Liver (tissue), 9 donors: ENCODE results near the gene DNM3. TPM values are rescaled to one million over a fixed set of nuclear protein-coding genes. Genes with fewer than 3 reads are reported as not detected.

Experiments used
- DNase-seq: peaks from one replicate; pipeline ENCODE4 v3.0.0-alpha.2; 2017; ENCODE audit warnings: low spot score
- H3K27ac ChIP-seq, 2 donors: one replicate each; pipeline ENCODE4 v1.7.0; 2013; ENCODE audit warnings: inconsistent platforms in 2 of 2, low read length in 2 of 2, control low read depth in 1 of 2, low read depth in 1 of 2, mild to moderate bottlenecking in 1 of 2
- H3K27me3 ChIP-seq, 4 donors: one replicate each; pipeline versions ENCODE4 v1.6.1 to v1.7.0; 2013; ENCODE audit warnings: low read length in 3 of 4, inconsistent platforms in 1 of 4, mild to moderate bottlenecking in 1 of 4, moderate library complexity in 1 of 4; ENCODE audit not compliant: control insufficient read depth in 4 of 4, insufficient read depth in 4 of 4
- H3K36me3 ChIP-seq, 4 donors: one replicate each; pipeline versions ENCODE4 v1.6.1 to v1.7.0; 2013; ENCODE audit warnings: low read length in 3 of 4, mild to moderate bottlenecking in 3 of 4, low read depth in 1 of 4, moderate library complexity in 1 of 4; ENCODE audit not compliant: control insufficient read depth in 4 of 4, insufficient read depth in 3 of 4
- H3K4me1 ChIP-seq, 4 donors: one replicate each; pipeline versions ENCODE4 v1.6.1 to v1.7.0; 2013; ENCODE audit warnings: low read length in 3 of 4, mild to moderate bottlenecking in 3 of 4, moderate library complexity in 1 of 4; ENCODE audit not compliant: control insufficient read depth in 4 of 4, insufficient read depth in 4 of 4
- H3K4me3 ChIP-seq, 3 donors: one replicate each; pipeline versions ENCODE4 v1.6.1 to v1.7.0; 2013; ENCODE audit warnings: low read length in 3 of 3, control low read depth in 1 of 3, low read depth in 1 of 3, mild to moderate bottlenecking in 1 of 3
- H3K9ac ChIP-seq, 2 donors: one replicate each; pipeline ENCODE4 v1.7.0; 2013; ENCODE audit warnings: low read length in 2 of 2, mild to moderate bottlenecking in 2 of 2, moderate library complexity in 2 of 2, control low read depth in 1 of 2, low read depth in 1 of 2
- H3K9me3 ChIP-seq, 4 donors: one replicate each; pipeline versions ENCODE4 v1.6.1 to v1.7.0; 2013; ENCODE audit warnings: low read length in 3 of 4; ENCODE audit not compliant: control insufficient read depth in 4 of 4
- ATF3 ChIP-seq: IDR thresholded peaks from 2 replicates; pipeline ENCODE4 v1.6.1; 2016; ENCODE audit warnings: antibody characterized with exemption
- FOXA1 ChIP-seq: IDR thresholded peaks from 2 replicates; pipeline ENCODE4 v1.6.1; 2016; ENCODE audit warnings: antibody characterized with exemption
- GABPA ChIP-seq, 2 donors: IDR thresholded peaks in 1 of 2; conservative IDR thresholded peaks in 1 of 2; 2 replicates each; pipeline ENCODE4 v1.6.1; 2016; ENCODE audit warnings: antibody characterized with exemption in 2 of 2, mild to moderate bottlenecking in 1 of 2, moderate library complexity in 1 of 2
- HNF4A ChIP-seq, 2 donors: conservative IDR thresholded peaks; 2 replicates each; pipeline ENCODE4 v1.6.1; 2016; ENCODE audit warnings: antibody characterized with exemption in 2 of 2, mild to moderate bottlenecking in 2 of 2
- JUND ChIP-seq, 2 donors: IDR thresholded peaks; 2 replicates each; pipeline ENCODE4 v1.6.1; 2016; ENCODE audit warnings: antibody characterized with exemption in 2 of 2
- MAX ChIP-seq: IDR thresholded peaks from 2 replicates; pipeline ENCODE4 v1.6.1; 2016; ENCODE audit warnings: antibody characterized with exemption
- NR2F2 ChIP-seq: IDR thresholded peaks from 2 replicates; pipeline ENCODE4 v1.6.1; 2016; ENCODE audit warnings: antibody characterized with exemption
- RXRA ChIP-seq, 2 donors: IDR thresholded peaks; 2 replicates each; pipeline ENCODE4 v1.6.1; 2017 to 2018; ENCODE audit warnings: antibody characterized with exemption in 2 of 2, mild to moderate bottlenecking in 1 of 2
- SP1 ChIP-seq: IDR thresholded peaks from 2 replicates; pipeline ENCODE4 v1.6.1; 2018; ENCODE audit warnings: antibody characterized with exemption, mild to moderate bottlenecking
- TAF1 ChIP-seq: conservative IDR thresholded peaks from 2 replicates; pipeline ENCODE4 v1.6.1; 2016; ENCODE audit warnings: antibody characterized with exemption, mild to moderate bottlenecking
- YY1 ChIP-seq: IDR thresholded peaks from 2 replicates; pipeline ENCODE4 v1.6.1; 2016; ENCODE audit warnings: antibody characterized with exemption, mild to moderate bottlenecking
- ZBTB33 ChIP-seq: IDR thresholded peaks from 2 replicates; pipeline ENCODE4 v1.6.1; 2016; ENCODE audit warnings: antibody characterized with exemption
- WGBS: extraction: QIAGEN DNeasy Blood & Tissue Kit; methylation state at CpG from one replicate; pipeline ENCODE4 v1.1.7; 2013; 5-methylcytosine and 5-hydroxymethylcytosine counted together
- polyA plus RNA-seq, 2 donors: library from polyadenylated mRNA; stranded (reverse) in 1 of 2; unstranded in 1 of 2; fragments of 200-250 nt in 1 of 2; fragments of >200 nt in 1 of 2; fragmentation: Nextera tagmentation in 1 of 2; extraction: Ambion mirVana in 1 of 2; gene quantifications; one replicate each; pipeline versions ENCODE4 v1.2.1 to v1.2.3, GENCODE V29; 2013 to 2015
- total RNA-seq, 2 donors: library from RNA; depleted of rRNA; stranded (reverse); fragments of >200 nt; gene quantifications; one replicate each; pipeline ENCODE4 v1.2.3, GENCODE V29; 2014
- TF ChIP-seq, protein P1 (sequence below): IDR thresholded peaks from 2 replicates; pipeline ENCODE4 v1.6.1; 2016; ENCODE audit warnings: antibody characterized with exemption, mild to moderate bottlenecking
- TF ChIP-seq, protein P2 (sequence below): fragments of 150-350 bp; IDR thresholded peaks from 2 replicates; pipeline ENCODE4 v1.5.1; 2017; ENCODE audit warnings: improper control_type of control experiment, low read depth, low read length; ENCODE audit not compliant: missing input control
- donor health status: healthy.
- donor health status: healthy.
- donor health status: healthy.
- donor health status: healthy.
- donor health status: healthy.

The DNM3 gene
- total and polyA plus RNA-seq, 4 donors, result 0.08 to 3.2 (median 1.0) TPM

DNA sequence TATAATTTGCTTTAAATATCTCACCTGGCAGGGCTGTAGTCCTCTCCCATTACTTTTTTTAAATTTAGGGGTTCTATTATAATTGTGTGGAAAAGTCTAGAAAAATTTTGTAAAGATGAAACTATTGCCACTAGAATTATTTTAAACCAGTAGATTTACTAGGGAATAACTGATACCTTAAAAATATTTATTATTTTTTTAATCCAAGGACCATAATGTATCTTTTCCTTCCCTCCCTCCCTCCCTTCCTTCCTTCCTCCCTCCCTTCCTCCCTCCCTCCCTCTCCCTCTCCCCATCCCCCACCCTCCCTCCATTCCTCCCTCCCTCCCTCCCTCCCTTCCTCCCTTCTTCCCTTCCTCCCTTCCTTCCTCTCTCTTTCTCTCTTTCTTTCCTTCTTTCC is 90.5 kb downstream of the DNM3 start:
- H3K9ac ChIP-seq, result no peak overlapping the region
- no peak for DNase-seq
- no peak overlapping the region for H3K4me3 ChIP-seq
- no peaks in the 10 kb centered on the region for H3K36me3 ChIP-seq
- H3K27me3 ChIP-seq, result no peaks in the 10 kb centered on the region
- H3K9me3 ChIP-seq, result no peaks in the 10 kb centered on the region
- H3K27ac ChIP-seq, result no peak overlapping the region
- TF ChIP-seq HNF4A (conservative IDR thresholded peaks at IDR 0.05), result no peak
- TF ChIP-seq ATF3, result no peak
- TF ChIP-seq JUND (IDR thresholded peaks at IDR 0.05), result no peak
- no peak for TF ChIP-seq FOXA1
- TF ChIP-seq, protein P1, sequence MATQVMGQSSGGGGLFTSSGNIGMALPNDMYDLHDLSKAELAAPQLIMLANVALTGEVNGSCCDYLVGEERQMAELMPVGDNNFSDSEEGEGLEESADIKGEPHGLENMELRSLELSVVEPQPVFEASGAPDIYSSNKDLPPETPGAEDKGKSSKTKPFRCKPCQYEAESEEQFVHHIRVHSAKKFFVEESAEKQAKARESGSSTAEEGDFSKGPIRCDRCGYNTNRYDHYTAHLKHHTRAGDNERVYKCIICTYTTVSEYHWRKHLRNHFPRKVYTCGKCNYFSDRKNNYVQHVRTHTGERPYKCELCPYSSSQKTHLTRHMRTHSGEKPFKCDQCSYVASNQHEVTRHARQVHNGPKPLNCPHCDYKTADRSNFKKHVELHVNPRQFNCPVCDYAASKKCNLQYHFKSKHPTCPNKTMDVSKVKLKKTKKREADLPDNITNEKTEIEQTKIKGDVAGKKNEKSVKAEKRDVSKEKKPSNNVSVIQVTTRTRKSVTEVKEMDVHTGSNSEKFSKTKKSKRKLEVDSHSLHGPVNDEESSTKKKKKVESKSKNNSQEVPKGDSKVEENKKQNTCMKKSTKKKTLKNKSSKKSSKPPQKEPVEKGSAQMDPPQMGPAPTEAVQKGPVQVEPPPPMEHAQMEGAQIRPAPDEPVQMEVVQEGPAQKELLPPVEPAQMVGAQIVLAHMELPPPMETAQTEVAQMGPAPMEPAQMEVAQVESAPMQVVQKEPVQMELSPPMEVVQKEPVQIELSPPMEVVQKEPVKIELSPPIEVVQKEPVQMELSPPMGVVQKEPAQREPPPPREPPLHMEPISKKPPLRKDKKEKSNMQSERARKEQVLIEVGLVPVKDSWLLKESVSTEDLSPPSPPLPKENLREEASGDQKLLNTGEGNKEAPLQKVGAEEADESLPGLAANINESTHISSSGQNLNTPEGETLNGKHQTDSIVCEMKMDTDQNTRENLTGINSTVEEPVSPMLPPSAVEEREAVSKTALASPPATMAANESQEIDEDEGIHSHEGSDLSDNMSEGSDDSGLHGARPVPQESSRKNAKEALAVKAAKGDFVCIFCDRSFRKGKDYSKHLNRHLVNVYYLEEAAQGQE, result no peak
- TF ChIP-seq ZBTB33, result no peak
- TF ChIP-seq NR2F2, result no peak
- TF ChIP-seq, protein P2, sequence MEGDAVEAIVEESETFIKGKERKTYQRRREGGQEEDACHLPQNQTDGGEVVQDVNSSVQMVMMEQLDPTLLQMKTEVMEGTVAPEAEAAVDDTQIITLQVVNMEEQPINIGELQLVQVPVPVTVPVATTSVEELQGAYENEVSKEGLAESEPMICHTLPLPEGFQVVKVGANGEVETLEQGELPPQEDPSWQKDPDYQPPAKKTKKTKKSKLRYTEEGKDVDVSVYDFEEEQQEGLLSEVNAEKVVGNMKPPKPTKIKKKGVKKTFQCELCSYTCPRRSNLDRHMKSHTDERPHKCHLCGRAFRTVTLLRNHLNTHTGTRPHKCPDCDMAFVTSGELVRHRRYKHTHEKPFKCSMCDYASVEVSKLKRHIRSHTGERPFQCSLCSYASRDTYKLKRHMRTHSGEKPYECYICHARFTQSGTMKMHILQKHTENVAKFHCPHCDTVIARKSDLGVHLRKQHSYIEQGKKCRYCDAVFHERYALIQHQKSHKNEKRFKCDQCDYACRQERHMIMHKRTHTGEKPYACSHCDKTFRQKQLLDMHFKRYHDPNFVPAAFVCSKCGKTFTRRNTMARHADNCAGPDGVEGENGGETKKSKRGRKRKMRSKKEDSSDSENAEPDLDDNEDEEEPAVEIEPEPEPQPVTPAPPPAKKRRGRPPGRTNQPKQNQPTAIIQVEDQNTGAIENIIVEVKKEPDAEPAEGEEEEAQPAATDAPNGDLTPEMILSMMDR, result no peak
- no peak for TF ChIP-seq TAF1
- H3K4me1 ChIP-seq, result no peaks in the 10 kb centered on the region

- H3K27me3 ChIP-seq, result no peaks in the 10 kb centered on the region
- H3K9ac ChIP-seq, result no peak overlapping the region
- 80% methylated on average over 3 of the region's 3 CpGs for WGBS
- no peaks in the 10 kb centered on the region for H3K36me3 ChIP-seq
- DNase-seq, result no peak
- H3K9me3 ChIP-seq, result no peaks in the 10 kb centered on the region
- H3K27ac ChIP-seq, result no peak overlapping the region
- no peak overlapping the region for H3K4me3 ChIP-seq
- H3K4me1 ChIP-seq, result no peaks in the 10 kb centered on the region
- TF ChIP-seq ZBTB33, result no peak
- no peak for TF ChIP-seq ATF3
- TF ChIP-seq GABPA (IDR thresholded peaks at IDR 0.05 in 1 of 2, conservative IDR thresholded peaks at IDR 0.05 in 1 of 2), result no peak
- no peak for TF ChIP-seq JUND (IDR thresholded peaks at IDR 0.05)
- TF ChIP-seq, protein P1, result no peak
- no peak for TF ChIP-seq RXRA (IDR thresholded peaks at IDR 0.05)
- no peak for TF ChIP-seq TAF1
- no peak for TF ChIP-seq SP1
- TF ChIP-seq FOXA1, result no peak
- TF ChIP-seq, protein P2, result no peak
- no peak for TF ChIP-seq HNF4A (conservative IDR thresholded peaks at IDR 0.05)
- no peak for TF ChIP-seq MAX
- TF ChIP-seq NR2F2, result no peak
- TF ChIP-seq YY1, result no peak
These were observed 93.4 kb downstream of the DNM3 start for GRCh38 chr1:171934664-171935063.
